ENCODE measurements around the gene FOXA2.

FOXA2 gene

GRCh38 chr20:22583773-22584521, 425 bp downstream of the FOXA2 start:
- DNase-seq = no peak

DNA sequence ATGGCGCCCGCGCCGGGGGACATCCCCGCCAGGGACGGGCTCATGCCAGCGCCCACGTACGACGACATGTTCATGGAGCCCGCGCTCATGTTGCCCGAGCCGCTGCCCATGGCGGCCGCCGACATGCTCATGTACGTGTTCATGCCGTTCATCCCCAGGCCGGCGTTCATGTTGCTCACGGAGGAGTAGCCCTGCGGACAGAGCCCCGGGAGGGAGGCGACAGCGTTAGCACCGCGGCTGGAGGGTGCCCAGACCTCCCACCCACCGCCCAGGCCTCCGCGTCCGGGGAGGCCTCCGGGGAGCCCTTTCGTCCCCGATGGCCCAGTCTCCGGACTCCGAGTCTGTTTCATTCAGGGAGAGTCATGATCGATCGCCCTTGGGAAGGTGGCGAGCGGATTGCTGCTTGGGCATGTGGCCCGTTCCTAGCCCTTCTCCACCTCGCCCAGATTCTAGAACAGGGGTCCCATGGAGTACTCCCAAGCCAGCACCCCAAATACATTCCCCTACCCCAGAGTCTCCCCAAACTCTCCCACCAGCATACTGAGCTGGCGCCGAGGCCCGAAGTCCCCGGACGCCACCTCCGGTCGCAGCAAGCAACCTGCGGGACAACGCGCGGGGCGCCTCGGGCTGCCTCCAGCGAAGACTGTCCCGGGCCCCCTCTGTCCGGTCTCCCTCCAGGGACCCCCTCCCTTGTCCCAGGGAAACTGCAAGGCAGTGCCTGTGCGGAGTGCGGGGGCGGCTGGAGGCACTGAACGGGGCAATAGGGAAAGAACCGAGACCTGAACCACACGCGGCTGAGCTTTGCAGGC, 1.2 kb downstream of the FOXA2 start:
- DNase-seq = no peak

- DNase-seq = no peak
These were observed 1.9 kb downstream of the FOXA2 start for GRCh38 chr20:22582386-22582963.

DNA sequence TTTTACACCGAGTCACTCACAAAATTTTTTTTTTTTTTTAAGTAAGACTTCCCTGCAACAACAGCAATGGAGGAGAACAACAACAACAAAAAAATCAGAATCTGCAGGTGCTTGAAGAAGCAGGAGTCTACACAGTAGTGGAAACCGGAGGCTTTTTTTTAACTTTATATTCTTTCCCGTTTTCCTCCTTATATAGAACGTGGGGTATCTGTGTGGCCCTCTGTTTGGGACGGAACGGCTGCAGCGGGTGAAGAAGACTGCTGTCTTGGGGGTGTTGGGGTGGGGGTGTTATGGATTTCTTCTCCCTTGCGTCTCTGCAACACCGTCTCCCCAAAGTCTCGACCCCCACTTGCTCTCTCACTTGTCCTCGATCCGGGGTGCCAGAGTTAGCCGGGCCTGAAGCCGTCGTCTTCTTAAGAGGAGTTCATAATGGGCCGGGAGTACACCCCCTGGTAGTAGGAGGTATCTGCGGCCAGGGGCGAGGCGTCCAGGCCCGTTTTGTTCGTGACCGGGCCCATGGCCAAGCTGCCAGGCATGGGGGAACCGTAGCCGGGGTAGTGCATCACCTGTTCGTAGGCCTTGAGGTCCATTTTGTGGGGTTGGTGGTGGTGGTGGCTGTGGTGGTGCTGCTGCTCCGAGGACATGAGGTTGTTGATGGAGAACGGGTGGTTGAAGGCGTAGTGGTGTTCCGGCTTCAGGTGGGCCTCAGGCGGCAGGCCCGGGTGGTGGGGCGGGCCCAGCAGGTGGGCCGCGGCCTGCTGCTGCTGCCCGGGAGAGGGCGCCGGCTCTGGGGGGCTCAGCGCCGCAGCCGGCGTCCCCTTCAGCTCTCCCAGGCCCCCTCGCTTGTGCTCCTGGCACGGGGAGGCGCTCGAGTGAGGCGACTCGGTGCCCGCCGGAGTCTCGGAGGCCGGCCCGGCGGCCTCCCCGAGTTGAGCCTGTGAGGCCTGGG, 2.7 kb downstream of the FOXA2 start:
- DNase-seq = no peak

GRCh38 chr20:22579711-22580697, 4.4 kb downstream of the FOXA2 start:
- DNase-seq = no peak

- no peak for DNase-seq
These were observed 5.3 kb downstream of the FOXA2 start for GRCh38 chr20:22579119-22579427.

- DNase-seq = no peak
These were observed 5.9 kb downstream of the FOXA2 start for GRCh38 chr20:22578221-22579118.

GRCh38 chr20:22577515-22578220, 6.7 kb downstream of the FOXA2 start:
- no peak for DNase-seq

GRCh38 chr20:22576733-22577514, 7.4 kb downstream of the FOXA2 start:
- no peak for DNase-seq

DNA sequence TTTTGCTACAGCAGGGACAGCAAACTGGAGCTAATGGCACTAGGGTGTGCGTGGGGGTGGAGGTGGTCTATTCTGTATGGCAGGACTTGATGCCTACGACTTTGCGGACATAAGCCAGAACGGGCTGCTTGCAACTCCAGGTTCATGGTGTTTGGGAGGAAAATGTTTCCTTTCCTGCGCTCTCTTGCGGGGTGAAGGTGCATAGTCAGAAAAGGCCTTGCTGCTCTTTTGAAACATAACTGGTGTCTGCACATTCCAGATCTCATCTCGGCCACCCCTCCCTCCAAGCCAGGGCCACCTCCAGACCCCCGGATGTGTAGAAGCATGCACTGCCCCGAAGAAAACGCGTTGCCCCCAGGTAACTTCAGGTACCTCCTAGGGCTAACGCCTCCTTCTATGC, 8.1 kb downstream of the FOXA2 start:
- DNase-seq = no peak

DNA sequence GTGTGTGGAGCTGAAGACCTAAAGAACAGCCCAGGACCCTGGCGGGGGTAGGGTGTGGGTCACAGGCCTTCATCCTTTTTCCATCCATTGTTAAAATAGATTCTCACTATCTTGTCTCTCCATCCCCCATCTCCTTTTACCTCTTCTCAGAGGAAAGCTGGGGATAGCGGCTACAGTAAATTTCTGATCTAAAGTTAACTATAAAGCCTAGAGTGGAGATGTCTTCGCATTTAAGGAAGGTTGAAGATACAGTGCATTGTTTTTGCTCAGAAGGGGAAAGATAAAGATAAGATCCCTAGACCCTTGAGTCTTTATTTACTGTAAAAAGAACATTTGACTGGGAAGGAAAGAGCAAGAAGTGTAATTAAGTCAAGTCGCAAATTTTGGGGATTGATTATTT, 8.6 kb downstream of the FOXA2 start:
- no peak for DNase-seq

GRCh38 chr20:22575087-22575721, 9.2 kb downstream of the FOXA2 start:
- no peak for DNase-seq

- DNase-seq = no peak
These were observed 9.8 kb downstream of the FOXA2 start for GRCh38 chr20:22574545-22575086.

DNA sequence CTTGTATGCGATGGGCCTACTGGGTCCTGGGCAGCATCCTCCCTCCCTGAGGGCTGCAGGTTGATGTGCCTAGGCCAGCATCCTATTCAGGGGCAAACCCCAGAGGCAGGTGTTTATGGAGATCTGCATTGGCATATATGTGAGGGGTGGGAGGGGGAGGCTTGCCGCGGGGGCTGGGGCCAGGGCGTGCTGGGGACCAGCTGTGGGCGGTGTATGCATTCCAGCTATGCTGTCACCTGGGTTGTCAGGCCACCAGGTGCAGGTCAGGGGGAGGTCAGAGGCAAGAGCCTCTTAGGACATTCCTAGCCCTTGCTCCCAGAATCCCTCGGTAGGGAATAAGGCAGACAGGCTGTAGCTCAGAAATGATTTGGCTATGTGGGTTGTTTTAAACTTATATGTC, 11.9 kb downstream of the FOXA2 start:
- DNase-seq = no peak

- DNase-seq = no peak
These were observed 12.3 kb downstream of the FOXA2 start for GRCh38 chr20:22572023-22572422.

GRCh38 chr20:22569353-22569752, 15.0 kb downstream of the FOXA2 start:
- DNase-seq = no peak

DNA sequence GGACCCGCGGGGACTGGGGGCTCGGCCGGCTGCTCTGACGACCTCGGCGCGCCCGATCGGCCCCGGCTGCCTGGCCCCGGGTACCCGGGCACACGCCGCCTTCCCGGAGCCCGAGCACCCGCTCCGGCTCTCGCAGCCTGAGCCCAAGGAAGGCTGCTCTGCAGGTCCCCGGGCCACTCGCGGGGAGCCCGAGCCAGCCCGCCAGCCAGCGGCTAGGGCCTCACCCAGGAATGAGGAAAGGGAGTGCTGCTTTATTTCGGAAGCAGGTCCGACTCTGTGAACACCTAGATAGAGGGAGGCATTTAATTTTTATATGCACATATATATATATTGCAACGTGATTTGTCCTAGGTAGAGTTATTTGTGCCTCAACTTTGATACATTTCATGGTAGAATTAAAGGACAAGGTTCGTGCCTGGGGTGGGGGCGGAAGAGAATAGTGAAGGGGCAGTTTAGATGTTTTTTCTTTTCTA, 15.5 kb downstream of the FOXA2 start:
- no peak for DNase-seq
